WI38 (cell line): Measurements from ENCODE around the gene SMYD3.

Experiments used
- H3K4me3 ChIP-seq: 2 replicates; pipeline ENCODE4 v1.5.1; 2011; ENCODE audit warnings: low read depth, mild to moderate bottlenecking, control low read depth, low read length
- TF ChIP-seq, protein P1 (sequence below): IDR thresholded peaks from 2 replicates; pipeline ENCODE4 v1.5.1; 2012; ENCODE audit warnings: low read depth, mild to moderate bottlenecking, control low read depth, low read length

Gene SMYD3

GRCh38 chr1:246278371-246278770 lies 228.7 kb downstream of the SMYD3 start:
- TF ChIP-seq, protein P1, sequence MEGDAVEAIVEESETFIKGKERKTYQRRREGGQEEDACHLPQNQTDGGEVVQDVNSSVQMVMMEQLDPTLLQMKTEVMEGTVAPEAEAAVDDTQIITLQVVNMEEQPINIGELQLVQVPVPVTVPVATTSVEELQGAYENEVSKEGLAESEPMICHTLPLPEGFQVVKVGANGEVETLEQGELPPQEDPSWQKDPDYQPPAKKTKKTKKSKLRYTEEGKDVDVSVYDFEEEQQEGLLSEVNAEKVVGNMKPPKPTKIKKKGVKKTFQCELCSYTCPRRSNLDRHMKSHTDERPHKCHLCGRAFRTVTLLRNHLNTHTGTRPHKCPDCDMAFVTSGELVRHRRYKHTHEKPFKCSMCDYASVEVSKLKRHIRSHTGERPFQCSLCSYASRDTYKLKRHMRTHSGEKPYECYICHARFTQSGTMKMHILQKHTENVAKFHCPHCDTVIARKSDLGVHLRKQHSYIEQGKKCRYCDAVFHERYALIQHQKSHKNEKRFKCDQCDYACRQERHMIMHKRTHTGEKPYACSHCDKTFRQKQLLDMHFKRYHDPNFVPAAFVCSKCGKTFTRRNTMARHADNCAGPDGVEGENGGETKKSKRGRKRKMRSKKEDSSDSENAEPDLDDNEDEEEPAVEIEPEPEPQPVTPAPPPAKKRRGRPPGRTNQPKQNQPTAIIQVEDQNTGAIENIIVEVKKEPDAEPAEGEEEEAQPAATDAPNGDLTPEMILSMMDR, result no peak
- H3K4me3 ChIP-seq, result no peak overlapping the region

DNA sequence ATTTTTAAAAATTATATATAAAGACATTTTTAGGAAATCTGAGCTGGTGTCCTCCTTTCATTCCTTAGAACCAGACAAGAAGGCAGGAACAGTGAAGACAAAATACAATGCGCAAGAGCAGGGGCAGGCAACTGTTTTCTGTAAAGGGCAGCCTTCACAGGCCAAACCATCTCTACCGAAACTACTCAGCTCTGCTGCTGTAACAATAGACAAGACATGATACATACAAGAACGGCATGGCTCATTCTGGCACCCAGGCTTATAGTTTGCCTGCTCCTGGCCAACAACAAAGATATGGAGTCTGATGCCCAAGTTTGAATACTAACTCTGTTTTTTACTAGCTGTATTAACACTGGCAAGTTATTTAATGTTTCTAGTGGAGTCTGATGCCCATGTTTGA lies 232.0 kb downstream of the SMYD3 start:
- H3K4me3 ChIP-seq, result no peak overlapping the region
- TF ChIP-seq, protein P1, result no peak

DNA sequence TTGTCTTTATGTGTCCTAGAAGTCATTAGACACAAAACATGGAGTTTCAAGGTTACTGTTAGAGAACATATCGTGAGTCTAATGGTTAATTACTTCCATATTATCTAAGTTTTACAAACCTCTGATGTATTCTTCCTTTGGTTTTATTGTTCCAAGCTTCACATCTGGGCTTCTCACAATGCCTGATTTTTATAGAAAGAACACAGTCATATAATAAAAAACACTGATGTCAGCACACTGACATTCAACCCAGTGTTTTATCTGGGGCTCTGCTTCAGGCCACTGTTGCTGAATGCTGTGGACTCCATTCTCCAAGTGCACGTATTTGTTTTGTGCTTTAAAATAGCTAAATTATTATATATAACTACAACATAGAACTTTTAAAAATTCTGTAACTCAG lies 232.9 kb downstream of the SMYD3 start:
- no peak overlapping the region for H3K4me3 ChIP-seq
- TF ChIP-seq, protein P1, result no peak

GRCh38 chr1:246271516-246271915 lies 235.6 kb downstream of the SMYD3 start:
- H3K4me3 ChIP-seq, result no peak overlapping the region
- TF ChIP-seq, protein P1, result no peak

GRCh38 chr1:246270236-246270635 lies 236.8 kb downstream of the SMYD3 start:
- TF ChIP-seq, protein P1, result no peak
- H3K4me3 ChIP-seq, result no peak overlapping the region

GRCh38 chr1:246269466-246269865 lies 237.6 kb downstream of the SMYD3 start:
- TF ChIP-seq, protein P1, result no peak

DNA sequence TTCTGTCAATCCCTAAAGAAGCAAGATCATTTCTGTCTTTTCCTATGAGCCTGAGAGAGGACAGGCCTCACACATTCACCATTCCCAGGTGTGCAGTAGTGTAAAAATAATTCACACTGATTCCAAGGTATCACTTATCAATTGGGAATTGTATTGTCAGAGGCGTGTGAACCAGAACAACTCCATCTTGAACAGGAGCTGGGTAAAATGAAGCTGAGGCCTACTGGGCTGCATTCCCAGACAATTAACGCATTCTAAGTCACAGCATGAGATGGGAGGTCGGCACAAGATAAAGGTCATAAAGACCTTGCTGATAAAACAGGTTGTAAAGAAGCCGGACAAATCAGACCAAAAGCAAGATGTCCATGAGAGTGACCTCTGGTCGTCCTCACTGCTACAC lies 239.2 kb downstream of the SMYD3 start:
- TF ChIP-seq, protein P1, result no peak
- no peak overlapping the region for H3K4me3 ChIP-seq

More at GRCh38 chr1:246269466-246269865, 237.6 kb downstream of the SMYD3 start:
- H3K4me3 ChIP-seq, result no peak overlapping the region
